Epidermal melanocyte (primary cell): ENCODE data around the gene DNAJC25.
"Not testable (repeated sequence)": the region's sequence is repeated elsewhere in the genome, so short reads cannot be mapped to it uniquely, and the experiment has no call there.

Experiments
- DNase-seq: peaks from one replicate; pipeline ENCODE4 v3.0.0; 2011; ENCODE audit warnings: low spot score; ENCODE audit not compliant: insufficient read length

Gene DNAJC25

GRCh38 chr9:111663301-111663823 lies 32.2 kb downstream of the DNAJC25 start:
- DNase-seq: no peak

- no peak for DNase-seq
These were observed 37.0 kb downstream of the DNAJC25 start for GRCh38 chr9:111668026-111668573.

GRCh38 chr9:111668601-111669000 lies 37.5 kb downstream of the DNAJC25 start:
- not testable (repeated sequence) for DNase-seq

- no peak for DNase-seq
These were observed 43.2 kb downstream of the DNAJC25 start for GRCh38 chr9:111674319-111674718.

GRCh38 chr9:111676116-111676515 lies 45.0 kb downstream of the DNAJC25 start:
- no peak for DNase-seq

- DNase-seq: no peak
These were observed 47.2 kb downstream of the DNAJC25 start for GRCh38 chr9:111678293-111678692.

GRCh38 chr9:111679199-111679598 lies 48.1 kb downstream of the DNAJC25 start:
- no peak for DNase-seq

GRCh38 chr9:111683392-111683791 lies 52.3 kb downstream of the DNAJC25 start:
- DNase-seq: no peak

GRCh38 chr9:111691672-111692329 lies 60.7 kb downstream of the DNAJC25 start:
- peak; percentile 37 for DNase-seq

- no peak for DNase-seq
These were observed 65.7 kb downstream of the DNAJC25 start for GRCh38 chr9:111696796-111697195.

- DNase-seq: no peak
These were observed 69.6 kb downstream of the DNAJC25 start for GRCh38 chr9:111700776-111701175.
